ENCODE data around the gene LETM1. TPM values are rescaled to one million over a fixed set of nuclear protein-coding genes. Genes with fewer than 3 reads are reported as not detected.

Gene LETM1
- total RNA-seq, 1 donor from 2014 or later = 42.6 TPM

GRCh38 chr4:1799387-1800375 is 56.3 kb downstream of the LETM1 start:
- H3K4me3 ChIP-seq (ENCODE audit: low read depth, low read length) = no peak overlapping the region
- TF ChIP-seq CTCF (conservative IDR thresholded peaks at IDR 0.05; ENCODE audit: low read depth, low read length) = no peak
- no peak for DNase-seq (ENCODE audit: low read depth)

- DNase-seq (ENCODE audit: low read depth) = no peak
Observed at GRCh38 chr4:1798580-1799386, 57.2 kb downstream of the LETM1 start.

GRCh38 chr4:1797861-1798579 is 57.9 kb downstream of the LETM1 start:
- DNase-seq (ENCODE audit: low read depth) = no peak
- no peak for TF ChIP-seq CTCF (conservative IDR thresholded peaks at IDR 0.05; ENCODE audit: low read depth, low read length)
- no peak overlapping the region for H3K4me3 ChIP-seq (ENCODE audit: low read depth, low read length)

More at GRCh38 chr4:1798580-1799386, 57.2 kb downstream of the LETM1 start:
- H3K4me3 ChIP-seq (ENCODE audit: low read depth, low read length) = no peak overlapping the region
- no peak for TF ChIP-seq CTCF (conservative IDR thresholded peaks at IDR 0.05; ENCODE audit: low read depth, low read length)

- no peak overlapping the region for H3K4me3 ChIP-seq (ENCODE audit: low read depth, low read length)
- no peak for TF ChIP-seq CTCF (conservative IDR thresholded peaks at IDR 0.05; ENCODE audit: low read depth, low read length)
- no peak for DNase-seq (ENCODE audit: low read depth)
Observed at GRCh38 chr4:1797298-1797860, 58.6 kb downstream of the LETM1 start.

- no peak for DNase-seq (ENCODE audit: low read depth)
- no peak overlapping the region for H3K4me3 ChIP-seq (ENCODE audit: low read depth, low read length)
- no peak for TF ChIP-seq CTCF (conservative IDR thresholded peaks at IDR 0.05; ENCODE audit: low read depth, low read length)
Observed at GRCh38 chr4:1796486-1797204, 59.3 kb downstream of the LETM1 start.

Measured in epithelial cell of proximal tubule (primary cell).